Tibial nerve (tissue), 4 donors: ENCODE measurements around the gene RNF123.

Experiments used
- CTCF ChIP-seq, 5 experiments: fragments of 200-600 bp in 3 of 5; fragments of 450-650 bp in 2 of 5; sonication (generic) in 3 of 5; IDR thresholded peaks; one replicate each; pipeline ENCODE4 v1.5.1; 2016 to 2019; ENCODE audit warnings: antibody characterized with exemption in 5 of 5, mild to moderate bottlenecking in 3 of 5, moderate library complexity in 2 of 5
- EP300 ChIP-seq, 2 donors: sonication (generic); formaldehyde crosslinking; IDR thresholded peaks; one replicate each; pipeline ENCODE4 v1.6.1; 2017; ENCODE audit warnings: antibody characterized with exemption in 2 of 2, mild to moderate bottlenecking in 1 of 2

DNA sequence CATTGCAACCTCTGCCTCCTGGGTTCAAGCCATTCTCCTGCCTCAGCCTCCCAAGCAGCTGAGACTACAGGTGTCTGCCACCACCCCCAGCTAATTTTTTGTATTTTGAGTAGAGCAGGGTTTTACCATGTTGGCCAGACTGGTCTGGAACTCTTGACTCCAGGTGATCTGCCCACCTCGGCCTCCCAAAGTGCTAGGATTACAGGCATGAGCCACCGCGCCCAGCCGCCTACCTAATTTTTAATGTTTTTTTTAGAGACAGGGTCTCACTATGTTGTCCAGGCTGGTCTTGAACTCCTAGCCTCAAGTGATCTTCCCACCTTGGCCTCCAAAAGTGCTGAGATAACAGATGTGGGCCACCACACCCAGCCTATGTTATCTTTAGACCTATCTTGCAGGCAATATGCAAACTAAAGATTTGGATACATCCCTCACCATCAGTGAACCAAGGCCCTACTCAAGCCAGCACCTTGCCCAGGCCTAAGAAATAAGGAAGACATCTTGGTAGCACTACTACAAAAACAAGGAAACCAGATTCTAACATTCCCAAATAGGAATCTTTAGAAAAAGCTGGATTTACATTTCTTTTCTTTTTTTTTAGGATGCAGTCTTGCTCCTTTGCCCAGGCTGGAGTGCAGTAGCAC, 40.7 kb downstream of the RNF123 start:
- TF ChIP-seq CTCF (IDR thresholded peaks at IDR 0.05) (no peak), EP300 (IDR thresholded peaks at IDR 0.05) (no peak)
